Adrenal gland (tissue), 12 donors: ENCODE results near the gene CARM1. TPM values are rescaled to one million over a fixed set of nuclear protein-coding genes. Genes with fewer than 3 reads are reported as not detected.

Source experiments
- DNase-seq, 7 donors: peaks; one replicate each; pipeline ENCODE4 v3.0.0-alpha.2; 2019 to 2020
- H3K27ac ChIP-seq, 5 donors: fragments of 200-600 bp; sonication (generic) in 4 of 5; 1 replicate in 3 of 5; 2 replicates in 2 of 5; pipeline versions ENCODE4 v1.5.1 to v1.8.0; 2016 to 2020; ENCODE audit warnings: mild to moderate bottlenecking in 1 of 5
- H3K27me3 ChIP-seq: fragments of 200-600 bp; 2 replicates; pipeline ENCODE4 v1.8.0; 2021
- H3K36me3 ChIP-seq, 2 donors: fragments of 200-600 bp; replicated peaks in 1 of 2; 1 replicate in 1 of 2; 2 replicates in 1 of 2; pipeline versions ENCODE4 v1.5.1 to v1.8.0; 2018 to 2022
- H3K4me1 ChIP-seq, 2 donors: fragments of 200-600 bp; replicated peaks in 1 of 2; 1 replicate in 1 of 2; 2 replicates in 1 of 2; pipeline versions ENCODE4 v1.5.1 to v1.8.0; 2018 to 2021
- H3K4me3 ChIP-seq, 4 donors: fragments of 200-600 bp; sonication (generic) in 3 of 4; one replicate each; pipeline ENCODE4 v1.5.1; 2016 to 2018
- H3K9me3 ChIP-seq, 3 donors: fragments of 200-600 bp; sonication (generic) in 1 of 3; replicated peaks in 1 of 3; 1 replicate in 2 of 3; 2 replicates in 1 of 3; pipeline versions ENCODE4 v1.5.1 to v1.8.0; 2016 to 2021
- POLR2A ChIP-seq, 2 donors: fragments of 450-650 bp; IDR thresholded peaks; one replicate each; pipeline ENCODE4 v1.6.1; 2017; ENCODE audit warnings: antibody characterized with exemption in 2 of 2, mild to moderate bottlenecking in 2 of 2, moderate library complexity in 1 of 2
- WGBS, 4 donors: extraction: QIAGEN DNeasy Blood & Tissue Kit in 2 of 4; methylation state at CpG; one replicate each; pipeline versions ENCODE4 v1.1.5 to v1.1.7; 2013 to 2017; 5-methylcytosine and 5-hydroxymethylcytosine counted together
- intact Hi-C, 2 donors: fragments of 100-400 bp; cut with DNase I; formaldehyde crosslinking; loops; one replicate each; pipeline versions ENCODE4 v1.14.1 to v1.15.0; 2022 to 2023
- polyA plus RNA-seq, 3 donors: library from polyadenylated mRNA; stranded (reverse); fragments of 200-250 nt in 2 of 3; fragments of 350-450 nt in 1 of 3; fragmentation: Illumina TruSeq in 1 of 3; extraction: RNeasy Lipid Tissue Mini Kit (QIAGEN cat#74804) in 1 of 3; gene quantifications; one replicate each; pipeline ENCODE4 v1.2.3, GENCODE V29; 2013 to 2014
- total RNA-seq, 9 donors: library from RNA; depleted of rRNA in 4 of 9; stranded (reverse); fragments of >200 nt in 4 of 9; fragments of 120-200 nt in 1 of 9; fragmentation: NEBNext Ultra II Directional in 1 of 9; extraction: Animal tissue kit (Norgen Biotek cat#: 25700) in 1 of 9; gene quantifications; one replicate each; pipeline versions ENCODE4 v1.1.0 to v1.2.4, GENCODE V29; 2013 to 2023
- TF ChIP-seq, protein P1 (sequence below), 6 experiments: fragments of 450-650 bp in 4 of 6; fragments of 200-600 bp in 2 of 6; sonication (generic) in 1 of 6; IDR thresholded peaks; 1 replicate in 5 of 6; 2 replicates in 1 of 6; pipeline versions ENCODE4 v1.5.1 to v1.8.0; 2016 to 2021; ENCODE audit warnings: antibody characterized with exemption in 6 of 6, mild to moderate bottlenecking in 2 of 6, moderate library complexity in 1 of 6
- donor health status: healthy with polysubstance abuse.
- donor health status: Bipolar disorder and iron deficiency.
- donor health status: DM: yes; HTN: yes; CAD: no.
- donor health status: DM: no; HTN: no; CAD: no.
- donor health status: DM: no; HTN: no; CAD: no.
- donor health status: DM: yes; HTN: yes; CAD: no.

The CARM1 gene
- total and polyA plus RNA-seq, 12 donors = 8.2 to 38.1 (median 21.6) TPM

GRCh38 chr19:10921199-10921909 is 50.0 kb downstream of the CARM1 start:
- WGBS, 4 donors = 87 to 94% (median 90%) methylated on average over 24 to 43 of the region's 43 CpGs
- H3K36me3 ChIP-seq = peaks cover 0 to 61% of the 10 kb centered on the region in 2 donors
- DNase-seq = peak in 1 of 7 donors; percentile 25
- no peaks in the 10 kb centered on the region for H3K27me3 ChIP-seq
- H3K9me3 ChIP-seq = no peaks in the 10 kb centered on the region
- no peak overlapping the region for H3K4me3 ChIP-seq
- no peak overlapping the region for H3K27ac ChIP-seq
- TF ChIP-seq, protein P1, sequence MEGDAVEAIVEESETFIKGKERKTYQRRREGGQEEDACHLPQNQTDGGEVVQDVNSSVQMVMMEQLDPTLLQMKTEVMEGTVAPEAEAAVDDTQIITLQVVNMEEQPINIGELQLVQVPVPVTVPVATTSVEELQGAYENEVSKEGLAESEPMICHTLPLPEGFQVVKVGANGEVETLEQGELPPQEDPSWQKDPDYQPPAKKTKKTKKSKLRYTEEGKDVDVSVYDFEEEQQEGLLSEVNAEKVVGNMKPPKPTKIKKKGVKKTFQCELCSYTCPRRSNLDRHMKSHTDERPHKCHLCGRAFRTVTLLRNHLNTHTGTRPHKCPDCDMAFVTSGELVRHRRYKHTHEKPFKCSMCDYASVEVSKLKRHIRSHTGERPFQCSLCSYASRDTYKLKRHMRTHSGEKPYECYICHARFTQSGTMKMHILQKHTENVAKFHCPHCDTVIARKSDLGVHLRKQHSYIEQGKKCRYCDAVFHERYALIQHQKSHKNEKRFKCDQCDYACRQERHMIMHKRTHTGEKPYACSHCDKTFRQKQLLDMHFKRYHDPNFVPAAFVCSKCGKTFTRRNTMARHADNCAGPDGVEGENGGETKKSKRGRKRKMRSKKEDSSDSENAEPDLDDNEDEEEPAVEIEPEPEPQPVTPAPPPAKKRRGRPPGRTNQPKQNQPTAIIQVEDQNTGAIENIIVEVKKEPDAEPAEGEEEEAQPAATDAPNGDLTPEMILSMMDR (IDR thresholded peaks at IDR 0.05) = no peak
- peaks cover 0 to 8% of the 10 kb centered on the region in 2 donors for H3K4me1 ChIP-seq
- intact Hi-C loops = loop anchor here in 1 of 2 donors (5.0 kb wide), 1 partner anchor 49 kb away; the partner anchor contains the start of gene CARM1

- Histone ChIP-seq H3K4me1 (peaks cover 0 to 9% of the 10 kb centered on the region in 2 donors), H3K9me3 (no peaks in the 10 kb centered on the region), H3K36me3 (peaks cover 0 to 56% of the 10 kb centered on the region in 2 donors), H3K4me3 (no peak overlapping the region), H3K27me3 (no peaks in the 10 kb centered on the region), H3K27ac (no peak overlapping the region)
- peak in 1 of 7 donors; percentile 25 for DNase-seq
- intact Hi-C loops = loop anchor here in 1 of 2 donors (5.0 kb wide), 1 partner anchor 50 kb away; the partner anchor contains the start of gene CARM1
- WGBS, 4 donors = 77 to 88% (median 80%) methylated on average over 22 to 33 of the region's 33 CpGs
- TF ChIP-seq POLR2A (IDR thresholded peaks at IDR 0.05) = no peak
- TF ChIP-seq, protein P1 (IDR thresholded peaks at IDR 0.05) = no peak
These were observed 50.7 kb downstream of the CARM1 start for GRCh38 chr19:10921910-10922637.

- DNase-seq = no peak
- intact Hi-C loops = loop anchor here in 1 of 2 donors (5.0 kb wide), 1 partner anchor 50 kb away; the partner anchor contains the start of gene CARM1
- no peaks in the 10 kb centered on the region for H3K27me3 ChIP-seq
- peaks cover 0 to 56% of the 10 kb centered on the region in 2 donors for H3K36me3 ChIP-seq
- no peak overlapping the region for H3K4me3 ChIP-seq
- H3K27ac ChIP-seq = no peak overlapping the region
- H3K4me1 ChIP-seq = peaks cover 3 to 14% of the 10 kb centered on the region in 2 donors
- TF ChIP-seq, protein P1 (IDR thresholded peaks at IDR 0.05) = no peak
- no peak for TF ChIP-seq POLR2A (IDR thresholded peaks at IDR 0.05)
- H3K9me3 ChIP-seq = no peaks in the 10 kb centered on the region
- WGBS, 4 donors = 83 to 95% (median 90%) methylated on average over 10 to 13 of the region's 13 CpGs
These were observed 51.3 kb downstream of the CARM1 start for GRCh38 chr19:10922638-10923014.
